Osteoblast (primary cell): ENCODE measurements around the gene OXNAD1. TPM values are rescaled to one million over a fixed set of nuclear protein-coding genes. Genes with fewer than 3 reads are reported as not detected.

Experiments
- DNase-seq: peaks from one replicate; pipeline ENCODE4 v3.0.0; 2011; ENCODE audit warnings: low spot score, mixed read lengths; ENCODE audit not compliant: insufficient read length; ENCODE audit errors: missing footprints
- H2AFZ ChIP-seq: 2 replicates; pipeline ENCODE4 v1.6.0; 2011; ENCODE audit warnings: mild to moderate bottlenecking, low read length
- H3K27ac ChIP-seq: 2 replicates; pipeline ENCODE4 v1.5.1; 2011; ENCODE audit warnings: mild to moderate bottlenecking, low read depth, low read length, moderate library complexity
- H3K27me3 ChIP-seq: 2 replicates; pipeline ENCODE4 v1.6.0; 2012; ENCODE audit warnings: mild to moderate bottlenecking, control low read depth, inconsistent platforms, low read length, moderate library complexity; ENCODE audit not compliant: insufficient read depth
- H3K36me3 ChIP-seq: 2 replicates; pipeline ENCODE4 v1.5.1; 2011; ENCODE audit warnings: mild to moderate bottlenecking, low read length, control low read depth, moderate library complexity; ENCODE audit not compliant: insufficient read depth
- H3K4me1 ChIP-seq: 2 replicates; pipeline ENCODE4 v1.5.1; 2011; ENCODE audit warnings: mild to moderate bottlenecking, low read length, control low read depth, moderate library complexity; ENCODE audit not compliant: insufficient read depth
- H3K4me2 ChIP-seq: 2 replicates; pipeline ENCODE4 v1.6.0; 2011; ENCODE audit warnings: mild to moderate bottlenecking, low read length; ENCODE audit not compliant: insufficient read depth
- H3K4me3 ChIP-seq: fragments of 200-600 bp; sonication (generic); 3 replicates; pipeline ENCODE4 v1.5.1; 2012; ENCODE audit warnings: mild to moderate bottlenecking, low read length, inconsistent platforms; ENCODE audit not compliant: insufficient read depth
- H3K79me2 ChIP-seq: 2 replicates; pipeline ENCODE4 v1.6.0; 2012; ENCODE audit warnings: mild to moderate bottlenecking, low read length, control low read depth, inconsistent platforms; ENCODE audit not compliant: insufficient read depth
- H3K9me3 ChIP-seq: 2 replicates; pipeline ENCODE4 v1.5.1; 2011; ENCODE audit warnings: low read depth, low read length, control low read depth
- H4K20me1 ChIP-seq: 2 replicates; pipeline ENCODE4 v1.6.0; 2012; ENCODE audit warnings: mild to moderate bottlenecking, low read length, control low read depth; ENCODE audit not compliant: insufficient read depth
- total RNA-seq: library from RNA; depleted of rRNA; stranded (reverse); fragments of >200 nt; gene quantifications from 2 replicates; pipeline ENCODE4 v1.2.3, GENCODE V29; 2012
- TF ChIP-seq, protein P1 (sequence below): IDR thresholded peaks from 2 replicates; pipeline ENCODE4 v1.5.1; 2011; ENCODE audit warnings: mild to moderate bottlenecking, low read depth, low read length, moderate library complexity; ENCODE audit errors: extremely low read depth

OXNAD1 gene
- total RNA-seq, 1 donor = 11.9 TPM

DNA sequence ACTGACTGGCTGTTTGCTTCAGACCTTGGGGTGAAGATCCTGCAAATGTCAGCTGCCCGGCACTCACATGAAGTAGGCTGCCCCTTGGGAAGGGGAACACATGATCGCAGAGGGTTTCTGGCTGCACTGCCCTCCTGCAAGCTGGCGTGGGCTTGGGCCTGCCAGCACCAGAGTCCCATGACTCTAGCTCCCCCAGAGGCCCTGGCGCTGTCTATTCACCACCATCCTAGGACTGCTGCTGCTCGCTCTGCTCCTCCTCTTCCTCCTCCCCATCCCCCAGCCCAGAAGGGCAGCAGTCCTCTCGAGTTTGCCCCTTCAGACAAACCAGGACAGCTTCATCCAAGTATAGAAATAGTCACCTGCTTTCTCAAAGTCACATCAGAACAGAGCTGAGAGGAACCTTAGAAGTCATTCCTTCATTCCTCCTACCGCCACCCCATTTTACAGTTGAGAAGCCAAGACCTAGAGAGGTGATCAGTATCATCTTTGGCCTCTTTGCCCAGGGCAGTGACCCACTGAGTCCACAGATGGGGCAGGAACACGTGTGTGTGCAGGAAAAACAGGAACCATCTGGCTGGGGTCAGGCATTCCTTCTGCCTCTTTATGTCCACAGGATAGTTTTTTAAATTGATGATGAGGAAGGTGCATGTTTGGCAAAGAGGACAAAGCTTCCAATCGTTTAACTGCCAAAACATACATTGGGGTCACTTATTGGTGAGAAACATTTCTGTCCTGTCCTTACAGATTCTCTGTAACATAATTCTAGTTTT, 13.5 kb upstream of the OXNAD1 start:
- no peak for DNase-seq
- H3K79me2 ChIP-seq = no peaks in the 10 kb centered on the region
- no peaks in the 10 kb centered on the region for H3K36me3 ChIP-seq
- TF ChIP-seq, protein P1, sequence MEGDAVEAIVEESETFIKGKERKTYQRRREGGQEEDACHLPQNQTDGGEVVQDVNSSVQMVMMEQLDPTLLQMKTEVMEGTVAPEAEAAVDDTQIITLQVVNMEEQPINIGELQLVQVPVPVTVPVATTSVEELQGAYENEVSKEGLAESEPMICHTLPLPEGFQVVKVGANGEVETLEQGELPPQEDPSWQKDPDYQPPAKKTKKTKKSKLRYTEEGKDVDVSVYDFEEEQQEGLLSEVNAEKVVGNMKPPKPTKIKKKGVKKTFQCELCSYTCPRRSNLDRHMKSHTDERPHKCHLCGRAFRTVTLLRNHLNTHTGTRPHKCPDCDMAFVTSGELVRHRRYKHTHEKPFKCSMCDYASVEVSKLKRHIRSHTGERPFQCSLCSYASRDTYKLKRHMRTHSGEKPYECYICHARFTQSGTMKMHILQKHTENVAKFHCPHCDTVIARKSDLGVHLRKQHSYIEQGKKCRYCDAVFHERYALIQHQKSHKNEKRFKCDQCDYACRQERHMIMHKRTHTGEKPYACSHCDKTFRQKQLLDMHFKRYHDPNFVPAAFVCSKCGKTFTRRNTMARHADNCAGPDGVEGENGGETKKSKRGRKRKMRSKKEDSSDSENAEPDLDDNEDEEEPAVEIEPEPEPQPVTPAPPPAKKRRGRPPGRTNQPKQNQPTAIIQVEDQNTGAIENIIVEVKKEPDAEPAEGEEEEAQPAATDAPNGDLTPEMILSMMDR = no peak
- no peaks in the 10 kb centered on the region for H3K9me3 ChIP-seq
- H2AFZ ChIP-seq = no peak overlapping the region
- peaks cover 6% of the 10 kb centered on the region for H3K4me1 ChIP-seq
- H3K4me2 ChIP-seq = no peak overlapping the region
- no peaks in the 10 kb centered on the region for H3K27me3 ChIP-seq
- no peak overlapping the region for H3K27ac ChIP-seq
- no peaks in the 10 kb centered on the region for H4K20me1 ChIP-seq
- H3K4me3 ChIP-seq = no peak overlapping the region

DNA sequence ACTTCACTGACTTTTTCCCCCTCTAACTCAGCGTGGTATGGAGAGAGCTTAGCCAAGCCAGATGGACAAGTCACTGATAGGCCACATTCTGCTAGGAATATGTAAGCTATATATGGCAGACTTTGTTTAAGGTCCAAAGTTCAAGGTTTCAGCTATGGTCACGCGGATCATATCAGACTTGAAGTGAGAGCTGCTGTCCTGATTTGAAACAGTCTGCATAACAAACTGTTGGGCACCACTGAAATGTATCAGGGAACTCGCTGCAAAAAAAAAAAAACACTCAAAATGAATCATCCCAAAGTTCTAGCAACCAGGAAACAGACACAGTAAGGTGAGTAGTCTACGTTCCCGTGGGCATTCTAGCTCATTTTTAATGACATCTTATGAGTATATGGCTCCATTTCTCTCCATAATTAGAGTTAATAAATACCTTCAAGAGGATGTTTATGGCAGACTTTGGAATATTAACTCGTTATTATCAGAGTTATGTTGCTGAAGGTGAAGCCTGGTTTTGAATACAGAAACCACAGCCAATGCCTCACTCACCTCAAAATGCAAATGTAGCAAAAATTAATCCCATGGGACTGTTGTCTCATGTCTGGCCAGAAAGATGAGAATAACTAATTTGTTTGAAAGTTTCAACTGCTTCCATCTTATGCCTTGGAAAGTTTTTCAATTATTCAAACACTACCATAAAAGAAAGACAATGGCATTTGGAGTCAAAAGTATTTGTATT, 12.6 kb upstream of the OXNAD1 start:
- no peak overlapping the region for H2AFZ ChIP-seq
- no peak overlapping the region for H3K4me2 ChIP-seq
- H3K4me3 ChIP-seq = no peak overlapping the region
- no peak overlapping the region for H3K27ac ChIP-seq
- no peaks in the 10 kb centered on the region for H3K27me3 ChIP-seq
- no peaks in the 10 kb centered on the region for H3K79me2 ChIP-seq
- no peaks in the 10 kb centered on the region for H3K36me3 ChIP-seq
- TF ChIP-seq, protein P1 = no peak
- no peak for DNase-seq
- H4K20me1 ChIP-seq = no peaks in the 10 kb centered on the region
- H3K4me1 ChIP-seq = peaks cover 6% of the 10 kb centered on the region
- H3K9me3 ChIP-seq = no peaks in the 10 kb centered on the region

DNA sequence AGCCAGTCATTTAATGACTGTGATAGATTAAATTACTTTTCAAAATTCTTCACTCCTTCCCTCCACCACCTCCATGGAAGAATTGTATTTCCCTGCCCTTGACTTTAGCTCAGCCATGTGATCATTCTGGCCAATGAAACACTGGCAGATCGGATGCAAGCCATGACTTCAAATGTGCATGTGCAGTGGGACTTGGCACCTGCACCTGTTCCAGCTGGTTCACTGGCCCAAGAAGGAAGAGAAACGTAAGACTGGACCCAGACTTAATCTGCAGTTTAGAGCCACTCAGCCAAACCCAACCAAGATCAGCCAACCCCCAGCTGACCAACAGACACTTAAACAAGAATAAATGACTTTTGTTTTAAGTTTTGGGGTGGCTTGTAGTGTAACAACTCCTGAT, 12.0 kb upstream of the OXNAD1 start:
- no peak overlapping the region for H3K27ac ChIP-seq
- no peaks in the 10 kb centered on the region for H4K20me1 ChIP-seq
- no peaks in the 10 kb centered on the region for H3K9me3 ChIP-seq
- no peaks in the 10 kb centered on the region for H3K36me3 ChIP-seq
- TF ChIP-seq, protein P1 = no peak
- H3K4me2 ChIP-seq = no peak overlapping the region
- no peak for DNase-seq
- no peak overlapping the region for H2AFZ ChIP-seq
- H3K4me1 ChIP-seq = peaks cover 6% of the 10 kb centered on the region
- no peaks in the 10 kb centered on the region for H3K27me3 ChIP-seq
- no peak overlapping the region for H3K4me3 ChIP-seq
- H3K79me2 ChIP-seq = no peaks in the 10 kb centered on the region

- H3K9me3 ChIP-seq = no peaks in the 10 kb centered on the region
- no peak for DNase-seq
- no peaks in the 10 kb centered on the region for H4K20me1 ChIP-seq
- H3K4me3 ChIP-seq = no peak overlapping the region
- H3K36me3 ChIP-seq = no peaks in the 10 kb centered on the region
- H2AFZ ChIP-seq = no peak overlapping the region
- peak overlapping the region; percentile 1 for H3K4me2 ChIP-seq
- H3K27me3 ChIP-seq = no peaks in the 10 kb centered on the region
- H3K4me1 ChIP-seq = peaks cover 6% of the 10 kb centered on the region
- H3K27ac ChIP-seq = no peak overlapping the region
- no peaks in the 10 kb centered on the region for H3K79me2 ChIP-seq
- TF ChIP-seq, protein P1 = no peak
Measured at GRCh38 chr3:16253601-16254000, 11.4 kb upstream of the OXNAD1 start.
